NB4 (cell line): Measurements from ENCODE around the gene RNF40.

Experiments
- MYC ChIP-seq: IDR thresholded peaks from 2 replicates; pipeline ENCODE4 v1.6.1; 2011; ENCODE audit warnings: low read depth, low read length
- POLR2A ChIP-seq: IDR thresholded peaks from 2 replicates; pipeline ENCODE4 v1.6.1; 2011; ENCODE audit warnings: mild to moderate bottlenecking; ENCODE audit not compliant: insufficient read length; ENCODE audit errors: extremely low read depth
- TF ChIP-seq, protein P1 (sequence below): IDR thresholded peaks from one replicate; pipeline ENCODE4 v1.5.1; 2012; ENCODE audit warnings: low read depth, low read length
- TF ChIP-seq, protein P2 (sequence below): IDR thresholded peaks from 2 replicates; pipeline ENCODE4 v1.6.1; 2011; ENCODE audit warnings: low read depth, low read length

- TF ChIP-seq, protein P1, sequence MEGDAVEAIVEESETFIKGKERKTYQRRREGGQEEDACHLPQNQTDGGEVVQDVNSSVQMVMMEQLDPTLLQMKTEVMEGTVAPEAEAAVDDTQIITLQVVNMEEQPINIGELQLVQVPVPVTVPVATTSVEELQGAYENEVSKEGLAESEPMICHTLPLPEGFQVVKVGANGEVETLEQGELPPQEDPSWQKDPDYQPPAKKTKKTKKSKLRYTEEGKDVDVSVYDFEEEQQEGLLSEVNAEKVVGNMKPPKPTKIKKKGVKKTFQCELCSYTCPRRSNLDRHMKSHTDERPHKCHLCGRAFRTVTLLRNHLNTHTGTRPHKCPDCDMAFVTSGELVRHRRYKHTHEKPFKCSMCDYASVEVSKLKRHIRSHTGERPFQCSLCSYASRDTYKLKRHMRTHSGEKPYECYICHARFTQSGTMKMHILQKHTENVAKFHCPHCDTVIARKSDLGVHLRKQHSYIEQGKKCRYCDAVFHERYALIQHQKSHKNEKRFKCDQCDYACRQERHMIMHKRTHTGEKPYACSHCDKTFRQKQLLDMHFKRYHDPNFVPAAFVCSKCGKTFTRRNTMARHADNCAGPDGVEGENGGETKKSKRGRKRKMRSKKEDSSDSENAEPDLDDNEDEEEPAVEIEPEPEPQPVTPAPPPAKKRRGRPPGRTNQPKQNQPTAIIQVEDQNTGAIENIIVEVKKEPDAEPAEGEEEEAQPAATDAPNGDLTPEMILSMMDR: no peak
- TF ChIP-seq POLR2A (no peak), MYC (no peak)
- TF ChIP-seq, protein P2, sequence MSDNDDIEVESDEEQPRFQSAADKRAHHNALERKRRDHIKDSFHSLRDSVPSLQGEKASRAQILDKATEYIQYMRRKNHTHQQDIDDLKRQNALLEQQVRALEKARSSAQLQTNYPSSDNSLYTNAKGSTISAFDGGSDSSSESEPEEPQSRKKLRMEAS: no peak
Measured at GRCh38 chr16:30741461-30741914, 20.6 kb upstream of the RNF40 start.
